ENCODE data around the gene WRAP73.

Gene WRAP73

GRCh38 chr1:3672971-3673361, 23.1 kb upstream of the WRAP73 start:
- Histone ChIP-seq H3K4me3 (ENCODE audit: low read depth in 1 of 2, low read length in 2 of 2) (no peak overlapping the region), H3K4me1 (ENCODE audit: control insufficient read depth in 1 of 2, insufficient read depth in 2 of 2, low read length in 2 of 2) (no peaks in the 10 kb centered on the region), H3K36me3 (ENCODE audit: control insufficient read depth in 1 of 2, insufficient read depth in 2 of 2, low read length in 2 of 2) (no peaks in the 10 kb centered on the region), H3K9me3 (ENCODE audit: control insufficient read depth in 1 of 2, low read length in 2 of 2) (no peaks in the 10 kb centered on the region), H3K27ac (ENCODE audit: low read length) (no peak overlapping the region), H3K27me3 (ENCODE audit: low read depth, low read length) (no peaks in the 10 kb centered on the region)

GRCh38 chr1:3672231-3672970, 22.5 kb upstream of the WRAP73 start:
- H3K27ac ChIP-seq (ENCODE audit: low read length): no peak overlapping the region
- H3K9me3 ChIP-seq (ENCODE audit: control insufficient read depth in 1 of 2, low read length in 2 of 2): no peaks in the 10 kb centered on the region
- H3K4me1 ChIP-seq (ENCODE audit: control insufficient read depth in 1 of 2, insufficient read depth in 2 of 2, low read length in 2 of 2): no peaks in the 10 kb centered on the region
- no peaks in the 10 kb centered on the region for H3K36me3 ChIP-seq (ENCODE audit: control insufficient read depth in 1 of 2, insufficient read depth in 2 of 2, low read length in 2 of 2)
- no peaks in the 10 kb centered on the region for H3K27me3 ChIP-seq (ENCODE audit: low read depth, low read length)
- no peak overlapping the region for H3K4me3 ChIP-seq (ENCODE audit: low read depth in 1 of 2, low read length in 2 of 2)

- Histone ChIP-seq H3K4me3 (ENCODE audit: low read depth in 1 of 2, low read length in 2 of 2) (no peak overlapping the region), H3K36me3 (ENCODE audit: control insufficient read depth in 1 of 2, insufficient read depth in 2 of 2, low read length in 2 of 2) (no peaks in the 10 kb centered on the region), H3K27me3 (ENCODE audit: low read depth, low read length) (no peaks in the 10 kb centered on the region), H3K27ac (ENCODE audit: low read length) (no peak overlapping the region), H3K9me3 (ENCODE audit: control insufficient read depth in 1 of 2, low read length in 2 of 2) (no peaks in the 10 kb centered on the region), H3K4me1 (ENCODE audit: control insufficient read depth in 1 of 2, insufficient read depth in 2 of 2, low read length in 2 of 2) (no peaks in the 10 kb centered on the region)
Measured at GRCh38 chr1:3671371-3672180, 21.7 kb upstream of the WRAP73 start.

GRCh38 chr1:3670823-3671265, 20.9 kb upstream of the WRAP73 start:
- no peaks in the 10 kb centered on the region for H3K36me3 ChIP-seq (ENCODE audit: control insufficient read depth in 1 of 2, insufficient read depth in 2 of 2, low read length in 2 of 2)
- no peaks in the 10 kb centered on the region for H3K27me3 ChIP-seq (ENCODE audit: low read depth, low read length)

GRCh38 chr1:3669971-3670431, 20.1 kb upstream of the WRAP73 start:
- no peaks in the 10 kb centered on the region for H3K9me3 ChIP-seq (ENCODE audit: control insufficient read depth in 1 of 2, low read length in 2 of 2)
- H3K4me3 ChIP-seq (ENCODE audit: low read depth in 1 of 2, low read length in 2 of 2): no peak overlapping the region
- no peak overlapping the region for H3K27ac ChIP-seq (ENCODE audit: low read length)
- H3K4me1 ChIP-seq (ENCODE audit: control insufficient read depth in 1 of 2, insufficient read depth in 2 of 2, low read length in 2 of 2): no peaks in the 10 kb centered on the region
- no peaks in the 10 kb centered on the region for H3K27me3 ChIP-seq (ENCODE audit: low read depth, low read length)
- no peaks in the 10 kb centered on the region for H3K36me3 ChIP-seq (ENCODE audit: control insufficient read depth in 1 of 2, insufficient read depth in 2 of 2, low read length in 2 of 2)

More at GRCh38 chr1:3670823-3671265, 20.9 kb upstream of the WRAP73 start:
- Histone ChIP-seq H3K27ac (ENCODE audit: low read length) (no peak overlapping the region), H3K4me3 (ENCODE audit: low read depth in 1 of 2, low read length in 2 of 2) (no peak overlapping the region), H3K9me3 (ENCODE audit: control insufficient read depth in 1 of 2, low read length in 2 of 2) (no peaks in the 10 kb centered on the region), H3K4me1 (ENCODE audit: control insufficient read depth in 1 of 2, insufficient read depth in 2 of 2, low read length in 2 of 2) (no peaks in the 10 kb centered on the region)

GRCh38 chr1:3669421-3669821, 19.5 kb upstream of the WRAP73 start:
- Histone ChIP-seq H3K27me3 (ENCODE audit: low read depth, low read length) (no peaks in the 10 kb centered on the region), H3K27ac (ENCODE audit: low read length) (no peak overlapping the region), H3K9me3 (ENCODE audit: control insufficient read depth in 1 of 2, low read length in 2 of 2) (no peaks in the 10 kb centered on the region), H3K4me1 (ENCODE audit: control insufficient read depth in 1 of 2, insufficient read depth in 2 of 2, low read length in 2 of 2) (no peaks in the 10 kb centered on the region), H3K36me3 (ENCODE audit: control insufficient read depth in 1 of 2, insufficient read depth in 2 of 2, low read length in 2 of 2) (no peaks in the 10 kb centered on the region), H3K4me3 (ENCODE audit: low read depth in 1 of 2, low read length in 2 of 2) (no peak overlapping the region)

GRCh38 chr1:3668585-3669300, 18.8 kb upstream of the WRAP73 start:
- no peak overlapping the region for H3K4me3 ChIP-seq (ENCODE audit: low read depth in 1 of 2, low read length in 2 of 2)
- no peak overlapping the region for H3K27ac ChIP-seq (ENCODE audit: low read length)
- H3K27me3 ChIP-seq (ENCODE audit: low read depth, low read length): no peaks in the 10 kb centered on the region
- H3K9me3 ChIP-seq (ENCODE audit: control insufficient read depth in 1 of 2, low read length in 2 of 2): no peaks in the 10 kb centered on the region
- no peaks in the 10 kb centered on the region for H3K36me3 ChIP-seq (ENCODE audit: control insufficient read depth in 1 of 2, insufficient read depth in 2 of 2, low read length in 2 of 2)
- no peaks in the 10 kb centered on the region for H3K4me1 ChIP-seq (ENCODE audit: control insufficient read depth in 1 of 2, insufficient read depth in 2 of 2, low read length in 2 of 2)

GRCh38 chr1:3668148-3668547, 18.2 kb upstream of the WRAP73 start:
- Histone ChIP-seq H3K9me3 (ENCODE audit: control insufficient read depth in 1 of 2, low read length in 2 of 2) (no peaks in the 10 kb centered on the region), H3K4me3 (ENCODE audit: low read depth in 1 of 2, low read length in 2 of 2) (no peak overlapping the region), H3K36me3 (ENCODE audit: control insufficient read depth in 1 of 2, insufficient read depth in 2 of 2, low read length in 2 of 2) (no peaks in the 10 kb centered on the region), H3K4me1 (ENCODE audit: control insufficient read depth in 1 of 2, insufficient read depth in 2 of 2, low read length in 2 of 2) (no peaks in the 10 kb centered on the region), H3K27ac (ENCODE audit: low read length) (no peak overlapping the region), H3K27me3 (ENCODE audit: low read depth, low read length) (no peaks in the 10 kb centered on the region)

GRCh38 chr1:3664700-3665375, 14.9 kb upstream of the WRAP73 start:
- H3K36me3 ChIP-seq (ENCODE audit: control insufficient read depth in 1 of 2, insufficient read depth in 2 of 2, low read length in 2 of 2): no peaks in the 10 kb centered on the region
- no peaks in the 10 kb centered on the region for H3K4me1 ChIP-seq (ENCODE audit: control insufficient read depth in 1 of 2, insufficient read depth in 2 of 2, low read length in 2 of 2)
- H3K27me3 ChIP-seq (ENCODE audit: low read depth, low read length): no peaks in the 10 kb centered on the region
- H3K4me3 ChIP-seq (ENCODE audit: low read depth in 1 of 2, low read length in 2 of 2): no peak overlapping the region
- no peak overlapping the region for H3K27ac ChIP-seq (ENCODE audit: low read length)
- H3K9me3 ChIP-seq (ENCODE audit: control insufficient read depth in 1 of 2, low read length in 2 of 2): no peaks in the 10 kb centered on the region

GRCh38 chr1:3663999-3664699, 14.2 kb upstream of the WRAP73 start:
- no peaks in the 10 kb centered on the region for H3K36me3 ChIP-seq (ENCODE audit: control insufficient read depth in 1 of 2, insufficient read depth in 2 of 2, low read length in 2 of 2)
- no peaks in the 10 kb centered on the region for H3K9me3 ChIP-seq (ENCODE audit: control insufficient read depth in 1 of 2, low read length in 2 of 2)
- no peaks in the 10 kb centered on the region for H3K27me3 ChIP-seq (ENCODE audit: low read depth, low read length)
- H3K27ac ChIP-seq (ENCODE audit: low read length): no peak overlapping the region
- no peak overlapping the region for H3K4me3 ChIP-seq (ENCODE audit: low read depth in 1 of 2, low read length in 2 of 2)
- H3K4me1 ChIP-seq (ENCODE audit: control insufficient read depth in 1 of 2, insufficient read depth in 2 of 2, low read length in 2 of 2): no peaks in the 10 kb centered on the region

Measured in muscle layer of duodenum (tissue), 2 donors.